Uterus (tissue), 4 donors: ENCODE data around the gene EEA1. TPM values are rescaled to one million over a fixed set of nuclear protein-coding genes. Genes with fewer than 3 reads are reported as not detected.

Experiments used
- DNase-seq, 2 donors: peaks; one replicate each; pipeline ENCODE4 v3.0.0-alpha.2; 2019 to 2020
- H3K27ac ChIP-seq, 2 donors: fragments of 200-600 bp; sonication (generic); 1 replicate in 1 of 2; 2 replicates in 1 of 2; pipeline ENCODE4 v1.5.1; 2016 to 2018
- H3K27me3 ChIP-seq, 2 donors: fragments of 200-600 bp; sonication (generic); one replicate each; pipeline ENCODE4 v1.5.1; 2018 to 2019; ENCODE audit warnings: control low read depth in 1 of 2
- H3K36me3 ChIP-seq, 2 donors: fragments of 200-600 bp; sonication (generic); one replicate each; pipeline ENCODE4 v1.5.1; 2019; ENCODE audit warnings: control low read depth in 1 of 2
- H3K4me1 ChIP-seq, 2 donors: fragments of 200-600 bp; sonication (generic); one replicate each; pipeline ENCODE4 v1.5.1; 2018 to 2019; ENCODE audit warnings: control low read depth in 1 of 2
- H3K4me3 ChIP-seq, 2 donors: fragments of 200-600 bp; sonication (generic); 1 replicate in 1 of 2; 2 replicates in 1 of 2; pipeline ENCODE4 v1.5.1; 2018 to 2019; ENCODE audit warnings: mild to moderate bottlenecking in 1 of 2
- H3K9me3 ChIP-seq, 2 donors: fragments of 200-600 bp; sonication (generic); one replicate each; pipeline ENCODE4 v1.5.1; 2019; ENCODE audit warnings: control low read depth in 1 of 2
- CTCF ChIP-seq, 4 experiments: fragments of 200-600 bp in 2 of 4; fragments of 450-650 bp in 2 of 4; sonication (generic) in 2 of 4; IDR thresholded peaks; one replicate each; pipeline ENCODE4 v1.5.1; 2016 to 2019; ENCODE audit warnings: antibody characterized with exemption in 4 of 4, mild to moderate bottlenecking in 2 of 4, moderate library complexity in 1 of 4
- POLR2A ChIP-seq, 2 donors: fragments of 450-650 bp; IDR thresholded peaks; one replicate each; pipeline ENCODE4 v1.6.1; 2016; ENCODE audit warnings: antibody characterized with exemption in 2 of 2, mild to moderate bottlenecking in 1 of 2, moderate library complexity in 1 of 2
- intact Hi-C: fragments of 100-400 bp; cut with DNase I; formaldehyde crosslinking; loops from one replicate; pipeline ENCODE4 v1.15.1; 2023; ENCODE audit warnings: low total_unique reads
- total RNA-seq, 4 donors: library from RNA; depleted of rRNA in 3 of 4; stranded (reverse); fragments of >200 nt in 3 of 4; gene quantifications; one replicate each; pipeline versions ENCODE4 v1.1.0 to v1.2.4, GENCODE V29; 2014 to 2023
- donor health status: DM: yes; HTN: yes; CAD: no.

EEA1 gene
- total RNA-seq, 4 donors from 2014 or later, result 15.4 to 53.0 (median 31.6) TPM

GRCh38 chr12:92733661-92734060, 195.4 kb downstream of the EEA1 start:
- intact Hi-C loops, result no loop called here
- H3K4me1 ChIP-seq, result no peaks in the 10 kb centered on the region
- no peaks in the 10 kb centered on the region for H3K27me3 ChIP-seq
- no peak overlapping the region for H3K4me3 ChIP-seq
- no peak overlapping the region for H3K27ac ChIP-seq
- TF ChIP-seq CTCF (IDR thresholded peaks at IDR 0.05) (no peak), POLR2A (IDR thresholded peaks at IDR 0.05) (no peak)
- H3K9me3 ChIP-seq, result no peaks in the 10 kb centered on the region
- no peaks in the 10 kb centered on the region for H3K36me3 ChIP-seq
- DNase-seq, result no peak

- no peaks in the 10 kb centered on the region for H3K4me1 ChIP-seq
- no peak overlapping the region for H3K4me3 ChIP-seq
- intact Hi-C loops, result no loop called here
- no peak for DNase-seq
- H3K36me3 ChIP-seq, result no peaks in the 10 kb centered on the region
- no peaks in the 10 kb centered on the region for H3K27me3 ChIP-seq
- no peaks in the 10 kb centered on the region for H3K9me3 ChIP-seq
- TF ChIP-seq POLR2A (IDR thresholded peaks at IDR 0.05) (no peak), CTCF (IDR thresholded peaks at IDR 0.05) (no peak)
- no peak overlapping the region for H3K27ac ChIP-seq
These were observed 195.9 kb downstream of the EEA1 start for GRCh38 chr12:92733181-92733580.

GRCh38 chr12:92732716-92733115, 196.4 kb downstream of the EEA1 start:
- no peak for TF ChIP-seq CTCF (IDR thresholded peaks at IDR 0.05)
- no peak for TF ChIP-seq POLR2A (IDR thresholded peaks at IDR 0.05)

GRCh38 chr12:92732216-92732615, 196.9 kb downstream of the EEA1 start:
- H3K27ac ChIP-seq, result no peak overlapping the region
- no peaks in the 10 kb centered on the region for H3K27me3 ChIP-seq
- DNase-seq, result no peak
- TF ChIP-seq CTCF (IDR thresholded peaks at IDR 0.05) (no peak), POLR2A (IDR thresholded peaks at IDR 0.05) (no peak)
- intact Hi-C loops, result no loop called here
- no peaks in the 10 kb centered on the region for H3K36me3 ChIP-seq
- no peaks in the 10 kb centered on the region for H3K9me3 ChIP-seq
- H3K4me3 ChIP-seq, result no peak overlapping the region
- no peaks in the 10 kb centered on the region for H3K4me1 ChIP-seq

More at GRCh38 chr12:92732716-92733115, 196.4 kb downstream of the EEA1 start:
- intact Hi-C loops, result no loop called here
- Histone ChIP-seq H3K9me3 (no peaks in the 10 kb centered on the region), H3K4me1 (no peaks in the 10 kb centered on the region), H3K27me3 (no peaks in the 10 kb centered on the region), H3K4me3 (no peak overlapping the region), H3K36me3 (no peaks in the 10 kb centered on the region), H3K27ac (no peak overlapping the region)
- DNase-seq, result no peak

- no peak overlapping the region for H3K4me3 ChIP-seq
- no peak overlapping the region for H3K27ac ChIP-seq
- no peak for DNase-seq
- no peaks in the 10 kb centered on the region for H3K4me1 ChIP-seq
- no peaks in the 10 kb centered on the region for H3K27me3 ChIP-seq
- H3K36me3 ChIP-seq, result no peaks in the 10 kb centered on the region
- TF ChIP-seq POLR2A (IDR thresholded peaks at IDR 0.05) (no peak), CTCF (IDR thresholded peaks at IDR 0.05) (no peak)
- intact Hi-C loops, result no loop called here
- no peaks in the 10 kb centered on the region for H3K9me3 ChIP-seq
These were observed 198.3 kb downstream of the EEA1 start for GRCh38 chr12:92730758-92731157.
